Measurements from ENCODE around the gene SRRM3.
"Not testable (repeated sequence)": the region's sequence is repeated elsewhere in the genome, so short reads cannot be mapped to it uniquely, and the experiment has no call there.

Gene SRRM3

DNA sequence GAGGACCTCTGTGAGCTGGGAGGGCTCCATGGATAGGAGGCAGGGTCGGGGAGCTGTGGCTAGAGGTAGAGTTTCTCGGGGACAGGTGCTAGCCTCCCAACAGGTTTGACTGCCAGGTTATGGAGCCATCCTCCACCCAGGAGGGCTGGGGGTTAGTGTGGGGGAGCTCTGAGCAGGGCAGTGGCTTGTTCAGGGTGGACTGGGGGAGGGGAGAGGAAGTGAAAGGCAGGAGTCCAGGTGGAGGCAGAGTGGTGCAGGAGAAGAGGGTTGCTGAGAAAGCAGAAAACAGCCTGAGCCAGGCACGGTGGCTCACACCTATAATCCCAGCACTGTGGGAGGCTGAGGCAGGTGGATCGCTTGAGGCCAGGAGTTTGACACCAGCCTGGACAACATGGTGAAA is 60.2 kb downstream of the SRRM3 start:
- no peak for DNase-seq (ENCODE audit: low read depth, low spot score)

DNA sequence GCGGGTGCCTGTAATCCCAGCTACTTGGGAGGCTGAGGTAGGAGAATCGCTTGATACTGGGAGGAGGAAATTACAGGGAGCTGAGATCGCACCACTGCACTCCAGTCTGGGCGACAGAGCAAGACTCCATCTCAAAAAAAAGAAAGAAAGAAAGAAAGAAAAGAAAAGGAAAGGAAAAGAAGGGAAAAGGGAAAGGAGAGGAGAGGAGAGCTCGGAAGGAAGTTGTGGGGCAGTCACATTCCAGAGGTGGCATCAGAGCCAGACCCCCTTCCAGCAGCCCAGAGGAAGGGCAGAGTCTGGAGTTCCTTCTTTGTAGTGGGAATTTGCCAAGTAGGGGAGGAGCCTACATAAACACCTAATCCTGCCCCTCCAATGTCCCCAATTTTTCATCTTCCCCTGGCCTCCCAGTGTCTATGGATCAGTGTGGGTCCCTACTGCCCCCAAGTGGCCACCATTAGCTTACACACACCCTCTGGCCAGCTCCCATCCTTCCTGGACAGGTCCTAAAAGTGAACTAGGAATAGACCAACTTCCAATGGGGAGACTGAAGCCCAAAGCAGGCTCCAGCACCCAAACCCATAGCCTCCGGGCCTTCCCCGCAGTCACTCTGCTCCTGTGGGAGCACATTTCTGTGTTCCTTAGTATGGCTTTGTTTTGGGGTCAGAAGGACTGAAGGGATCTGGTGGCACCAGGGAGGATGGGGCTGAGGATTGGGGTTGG is 61.1 kb downstream of the SRRM3 start:
- DNase-seq (ENCODE audit: low read depth, low spot score): no peak

DNA sequence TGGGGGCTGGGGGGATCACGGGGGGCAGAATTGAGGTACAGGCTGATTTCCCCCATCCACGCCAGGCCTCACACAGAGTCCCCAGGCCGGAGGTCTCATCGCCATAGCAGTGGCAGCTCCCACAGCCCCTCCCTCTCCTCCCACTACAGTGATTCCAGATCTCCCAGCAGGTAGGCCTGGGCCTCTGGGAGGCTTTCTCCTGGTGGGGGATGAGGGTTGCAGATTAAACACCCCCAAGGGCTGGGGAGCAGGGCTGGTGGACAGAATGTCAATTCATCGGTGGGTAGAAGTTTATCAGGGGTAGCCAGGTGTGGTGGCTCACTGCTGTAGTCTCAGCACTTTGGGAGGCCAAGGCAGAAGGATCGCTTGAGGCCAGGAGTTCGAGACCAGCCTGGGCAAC is 63.6 kb downstream of the SRRM3 start:
- no peak for DNase-seq (ENCODE audit: low read depth, low spot score)

DNA sequence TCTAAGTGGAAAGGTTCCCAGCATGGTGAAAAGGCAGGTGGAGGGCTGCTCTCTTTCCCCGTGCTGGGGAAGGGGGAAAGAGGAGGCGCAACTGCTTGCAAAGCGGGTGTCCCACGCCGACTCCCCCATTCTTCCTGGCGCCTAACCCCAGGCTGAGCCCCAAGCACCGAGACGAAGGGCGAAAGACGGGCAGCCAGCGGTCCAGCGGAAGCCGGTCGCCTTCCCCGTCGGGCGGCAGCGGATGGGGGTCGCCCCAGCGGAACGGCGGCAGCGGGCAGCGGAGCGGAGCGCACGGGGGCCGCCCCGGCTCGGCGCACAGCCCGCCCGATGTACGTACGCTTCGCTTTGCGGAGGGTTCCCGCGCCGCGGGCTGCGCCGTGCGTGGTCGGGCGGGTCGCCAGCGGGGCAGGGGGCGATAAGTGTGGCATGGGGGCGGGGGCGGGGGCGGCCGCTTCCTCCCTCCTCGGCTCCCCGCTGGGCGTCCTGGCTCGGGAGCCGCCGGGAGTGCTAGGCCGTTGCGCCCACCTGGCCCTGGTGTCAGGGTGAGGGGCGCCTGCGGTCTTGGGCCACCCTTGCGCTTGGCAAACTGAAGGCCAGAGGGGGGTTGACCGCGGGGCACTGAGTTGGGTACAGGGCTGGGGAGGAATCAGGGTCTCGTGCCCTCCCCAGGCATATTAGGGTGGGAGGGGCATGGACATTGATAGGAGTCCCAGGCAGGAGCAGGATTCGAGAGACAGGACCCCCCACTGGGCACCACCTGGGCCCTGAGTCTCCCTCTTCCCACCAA is 65.6 kb downstream of the SRRM3 start:
- no peak for DNase-seq (ENCODE audit: low read depth, low spot score)

DNA sequence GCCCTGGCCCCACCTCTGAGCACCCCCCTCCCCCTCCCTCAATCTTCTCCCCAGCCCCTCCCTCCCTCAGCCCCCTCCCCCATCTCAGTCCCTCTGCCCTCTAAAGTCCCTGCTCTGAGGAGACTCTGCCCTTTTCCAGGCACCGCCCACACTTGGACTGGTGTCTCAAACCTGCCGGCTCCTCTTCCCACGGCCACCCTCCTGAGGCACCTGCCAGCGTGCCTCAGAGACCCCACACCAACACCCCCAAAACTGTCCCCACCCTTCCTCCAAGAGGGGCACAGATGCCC is 66.1 kb downstream of the SRRM3 start:
- DNase-seq (ENCODE audit: low read depth, low spot score): no peak

DNA sequence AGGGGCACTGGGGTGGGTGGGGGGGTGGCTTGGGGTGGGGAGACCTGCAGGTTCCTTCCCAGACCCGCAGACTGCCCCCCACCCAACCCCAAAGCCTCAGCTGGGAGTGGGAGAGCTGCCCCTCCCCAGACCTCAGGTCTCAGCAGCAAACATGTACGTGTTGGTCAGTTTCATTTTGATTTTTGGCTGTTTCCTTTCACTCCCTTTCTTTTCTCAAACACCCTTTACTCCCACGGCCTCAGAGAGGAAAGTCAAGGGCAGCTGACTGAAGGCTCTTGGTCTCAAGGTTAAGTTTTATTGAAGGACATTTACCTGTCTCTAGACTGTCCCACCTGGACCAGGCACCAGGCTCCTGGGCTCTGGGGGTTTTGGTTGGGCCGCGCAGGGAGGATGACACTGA is 66.7 kb downstream of the SRRM3 start:
- DNase-seq (ENCODE audit: low read depth, low spot score): no peak

DNA sequence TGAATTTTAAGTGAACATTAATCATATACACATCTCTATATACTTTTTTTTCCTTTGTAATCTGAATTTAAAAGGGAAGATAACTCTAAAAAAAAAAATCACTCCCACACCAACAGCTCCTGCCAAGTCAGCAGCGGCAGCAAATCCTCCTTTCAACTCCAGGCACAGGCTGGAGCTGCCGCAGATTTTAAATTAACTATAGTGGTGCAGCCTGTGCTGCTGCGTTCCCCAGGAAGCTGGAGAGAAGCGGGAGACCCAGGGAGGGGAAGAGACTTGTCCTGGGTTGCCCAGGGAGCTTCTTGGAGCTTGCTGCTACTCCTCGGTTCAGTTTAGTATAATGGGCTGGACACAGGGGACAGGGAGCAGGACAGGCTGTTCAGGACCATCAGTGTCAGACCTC is 68.2 kb downstream of the SRRM3 start:
- DNase-seq (ENCODE audit: low read depth, low spot score): no peak

DNA sequence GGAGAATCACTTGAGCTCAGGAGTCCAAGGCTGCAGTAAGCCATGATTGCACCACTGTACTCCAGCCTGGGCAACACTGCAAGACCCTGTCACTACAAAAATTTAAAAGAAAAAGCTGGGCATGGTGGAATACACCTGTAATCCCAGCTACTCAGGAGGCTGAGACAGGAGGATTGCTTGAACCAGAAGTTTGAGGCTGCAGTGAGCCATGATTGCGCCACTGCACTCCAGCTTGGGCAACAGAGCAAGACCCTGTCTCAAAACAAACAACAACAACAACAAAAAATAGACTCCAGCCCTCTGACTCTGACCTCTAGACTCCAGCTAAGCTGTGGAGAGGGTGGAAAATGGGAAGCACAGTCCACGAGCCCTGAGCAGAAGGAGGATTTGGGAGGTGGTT is 69.7 kb downstream of the SRRM3 start:
- not testable (repeated sequence) for DNase-seq (ENCODE audit: low read depth, low spot score)

DNA sequence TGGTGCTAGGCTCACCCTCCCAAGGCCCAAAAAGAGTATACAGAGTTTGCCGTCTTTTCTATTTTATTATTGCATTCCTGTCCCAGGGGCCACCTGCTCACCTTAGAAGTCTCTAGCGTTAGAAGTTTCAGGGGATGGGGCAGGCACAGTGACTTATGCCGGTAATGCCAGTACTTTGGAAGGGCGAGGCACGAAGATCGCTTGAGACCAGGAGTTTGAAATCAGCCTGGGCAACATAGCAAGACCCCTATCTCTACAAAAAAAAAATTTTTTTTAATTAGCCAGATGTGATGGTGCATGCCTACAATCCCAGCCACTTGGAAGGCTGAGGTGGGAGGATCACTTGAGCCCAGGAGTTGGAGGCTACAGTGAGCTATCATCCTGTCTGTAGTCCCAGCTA is 70.4 kb downstream of the SRRM3 start:
- DNase-seq (ENCODE audit: low read depth, low spot score): no peak

DNA sequence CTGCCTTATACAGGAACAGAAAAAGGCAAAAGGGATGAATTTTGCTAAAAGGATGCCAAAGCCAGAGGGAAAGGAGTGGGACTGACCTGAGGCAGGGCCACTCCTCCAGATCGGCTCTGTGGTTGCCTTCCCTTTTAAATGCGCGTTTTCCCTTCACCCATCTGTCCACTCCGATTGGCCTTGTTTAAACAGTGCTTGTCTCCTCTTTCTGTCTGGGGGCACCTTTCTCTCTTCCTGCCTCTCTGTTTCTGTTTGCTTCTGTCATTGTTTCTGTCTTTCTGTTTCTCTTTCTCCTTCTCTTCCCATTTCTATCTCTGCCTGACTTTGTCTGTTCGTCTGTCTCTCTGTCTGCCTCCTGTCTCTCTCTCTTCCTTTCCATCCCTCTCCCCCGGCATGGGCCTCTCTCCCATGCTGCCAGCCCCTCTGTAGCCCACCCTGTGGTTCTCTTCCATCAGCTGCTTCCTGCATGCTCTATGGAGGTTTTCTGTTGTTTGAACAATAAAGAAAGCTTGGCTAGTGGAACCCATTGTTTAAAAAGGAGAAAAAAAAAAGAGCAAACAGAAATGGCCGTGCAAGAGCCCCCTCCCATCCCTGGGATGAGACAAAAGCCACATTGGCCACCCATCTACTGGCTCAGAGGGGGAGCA is 71.3 kb downstream of the SRRM3 start:
- DNase-seq (ENCODE audit: low read depth, low spot score): no peak

DNA sequence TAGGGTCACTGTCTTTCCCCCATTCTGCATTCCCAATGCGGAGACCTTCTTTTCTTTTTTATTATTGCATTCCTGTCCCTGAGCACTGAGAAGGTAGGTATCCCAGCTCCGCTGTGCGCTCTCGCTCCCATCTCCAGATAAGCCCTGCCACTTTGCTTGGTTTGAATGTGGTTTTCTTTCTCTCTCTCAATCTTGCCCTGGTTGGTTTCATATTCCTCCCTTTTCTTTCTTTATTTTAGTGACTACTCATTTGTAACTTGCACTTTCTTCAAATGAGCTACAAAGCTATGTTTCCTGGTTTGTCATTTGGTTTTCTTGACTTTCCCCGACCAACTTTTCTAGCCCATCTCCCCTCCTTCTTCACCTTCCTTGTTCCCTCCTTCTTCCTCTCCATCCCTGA is 71.8 kb downstream of the SRRM3 start:
- no peak for DNase-seq (ENCODE audit: low read depth, low spot score)

DNA sequence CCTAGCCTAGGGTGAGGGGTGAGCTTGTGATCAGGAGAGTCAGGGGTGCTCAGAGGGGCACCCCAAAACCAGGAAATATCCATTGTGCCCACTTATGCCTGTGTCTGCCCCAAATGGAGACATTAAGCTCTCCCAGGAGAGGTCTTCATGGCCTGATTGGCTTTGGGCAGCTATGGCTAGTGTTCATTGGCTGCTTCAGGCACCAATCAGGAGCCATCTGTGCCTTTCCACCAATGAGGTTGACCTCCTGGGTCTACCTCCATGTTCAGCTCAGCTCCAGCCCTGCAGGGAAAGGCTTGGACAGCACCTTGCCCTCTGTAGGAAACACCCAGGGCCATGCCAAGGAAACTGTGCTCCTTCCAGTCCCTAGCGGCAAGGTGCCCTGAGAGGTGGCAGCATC is 76.8 kb downstream of the SRRM3 start:
- no peak for DNase-seq (ENCODE audit: low read depth, low spot score)

DNA sequence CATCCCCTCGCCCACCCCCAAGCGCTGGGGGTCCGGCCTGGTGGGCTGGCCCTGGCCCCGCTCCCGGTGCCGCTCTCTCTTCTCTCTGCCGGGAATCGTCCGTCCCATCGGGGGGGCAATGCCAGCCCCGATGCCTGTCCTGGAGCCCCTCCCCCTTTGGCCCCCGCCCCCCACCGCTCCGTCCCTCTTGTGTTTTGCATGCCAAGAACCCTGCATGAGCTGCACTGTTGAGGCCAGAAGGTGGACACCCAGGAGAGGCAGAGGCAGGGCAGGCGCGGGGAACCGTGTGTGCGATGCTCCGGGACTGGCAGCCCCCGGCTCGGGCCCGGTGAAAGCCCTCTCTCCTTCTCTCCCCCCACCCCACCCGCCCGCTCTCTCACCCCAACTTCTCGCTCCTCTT is 78.7 kb downstream of the SRRM3 start:
- DNase-seq (ENCODE audit: low read depth, low spot score): no peak

DNA sequence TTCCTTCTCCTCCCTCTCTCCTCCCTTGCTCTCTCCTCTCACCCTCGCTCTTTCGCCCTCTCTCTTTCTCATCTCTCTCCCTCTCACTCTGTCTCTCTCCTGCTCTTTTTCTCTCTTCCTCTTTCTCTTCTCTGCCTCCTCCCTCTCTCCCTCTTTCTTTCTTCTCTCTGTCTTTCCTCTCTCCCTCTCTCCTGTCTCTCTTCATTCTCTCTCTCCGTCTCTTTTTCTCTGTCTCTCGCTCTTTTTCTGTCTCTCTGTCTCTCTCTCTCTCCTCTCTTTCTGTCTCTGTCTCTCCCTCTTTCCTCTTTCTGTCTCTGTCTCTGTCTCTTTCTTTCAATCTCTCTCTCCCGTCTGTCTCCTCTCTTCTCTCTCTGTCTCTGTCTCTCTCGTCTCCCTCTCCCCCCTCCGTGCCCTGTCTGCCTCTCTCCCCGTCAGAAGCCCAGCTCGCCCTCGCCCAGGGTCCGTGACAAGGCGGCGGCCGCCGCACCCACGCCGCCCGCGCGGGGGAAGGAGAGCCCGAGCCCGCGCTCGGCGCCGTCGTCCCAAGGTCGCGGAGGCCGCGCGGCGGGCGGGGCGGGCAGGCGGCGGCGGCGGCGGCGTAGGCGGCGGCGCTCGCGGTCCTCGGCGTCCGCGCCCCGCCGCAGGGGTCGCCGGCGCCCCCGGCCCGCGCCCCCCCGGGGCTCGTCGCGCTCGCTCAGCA is 79.5 kb downstream of the SRRM3 start:
- DNase-seq (ENCODE audit: low read depth, low spot score): no peak

DNA sequence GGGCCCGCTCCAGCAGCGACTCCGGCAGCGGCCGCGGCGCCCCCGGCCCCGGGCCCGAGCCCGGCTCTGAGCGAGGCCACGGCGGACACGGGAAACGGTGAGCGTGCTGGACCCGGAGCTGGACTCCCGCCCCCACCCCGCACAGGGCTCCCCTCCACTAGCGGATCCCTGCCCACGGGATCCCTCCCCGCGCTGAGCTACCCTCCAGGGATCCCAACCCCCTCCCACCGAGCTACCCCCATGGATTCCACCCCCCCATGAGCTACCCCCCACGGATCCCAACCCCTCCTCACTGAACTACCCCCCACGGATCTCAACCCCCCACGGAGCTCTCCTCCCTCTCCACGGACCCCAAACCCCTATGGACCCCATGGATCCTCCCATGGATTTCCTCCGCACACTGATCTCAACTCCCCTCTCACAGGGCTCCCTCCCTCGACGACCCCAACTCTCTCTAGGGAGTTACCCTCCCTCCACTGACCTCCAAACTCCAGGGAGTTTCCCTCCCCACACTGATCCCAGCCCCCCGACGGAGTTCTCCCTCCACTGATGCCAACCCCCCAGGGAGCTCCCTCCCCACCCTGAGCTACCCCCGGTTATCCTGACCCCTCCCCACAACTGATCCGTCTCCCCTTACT is 80.1 kb downstream of the SRRM3 start:
- DNase-seq (ENCODE audit: low read depth, low spot score): no peak

DNA sequence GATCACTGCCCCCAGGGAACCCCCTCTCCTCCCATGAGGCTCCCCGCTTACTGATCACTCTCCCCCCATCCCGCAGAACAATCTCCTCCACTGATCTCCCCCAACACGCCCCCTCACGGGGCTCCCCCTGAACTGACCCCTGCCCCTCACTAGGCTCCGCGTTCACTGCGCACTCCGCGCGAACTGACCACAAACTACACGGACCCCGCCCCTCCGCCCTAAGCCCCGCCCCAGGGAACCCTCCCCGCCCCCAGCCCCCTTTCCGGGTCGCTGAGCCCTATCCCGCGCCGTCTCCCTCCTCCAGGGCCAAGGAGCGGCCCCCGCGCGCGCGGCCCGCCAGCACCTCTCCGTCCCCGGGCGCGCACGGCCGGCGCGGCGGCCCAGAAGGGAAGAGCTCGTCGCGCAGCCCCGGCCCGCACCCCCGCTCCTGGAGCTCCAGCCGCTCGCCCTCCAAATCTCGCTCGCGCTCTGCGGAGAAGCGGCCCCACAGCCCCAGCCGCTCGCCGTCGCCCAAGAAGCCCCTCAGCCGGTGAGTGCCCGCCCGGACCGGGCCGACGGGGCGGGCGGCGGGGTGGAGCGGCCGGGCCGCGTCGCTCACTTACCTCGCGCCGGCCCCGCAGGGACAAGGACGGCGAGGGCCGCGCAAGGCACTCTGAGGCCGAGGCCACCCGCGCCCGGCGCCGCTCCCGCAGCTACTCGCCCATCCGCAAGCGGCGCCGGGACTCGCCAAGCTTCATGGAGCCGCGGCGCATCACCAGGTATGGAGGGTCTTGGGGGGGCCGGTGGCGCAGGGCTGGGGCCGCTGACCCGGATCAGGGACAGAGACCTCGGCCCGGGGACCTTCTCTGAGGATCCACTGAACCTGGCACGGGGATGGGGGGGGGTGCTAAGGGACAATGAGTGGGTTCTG is 80.9 kb downstream of the SRRM3 start:
- DNase-seq (ENCODE audit: low read depth, low spot score): no peak

DNA sequence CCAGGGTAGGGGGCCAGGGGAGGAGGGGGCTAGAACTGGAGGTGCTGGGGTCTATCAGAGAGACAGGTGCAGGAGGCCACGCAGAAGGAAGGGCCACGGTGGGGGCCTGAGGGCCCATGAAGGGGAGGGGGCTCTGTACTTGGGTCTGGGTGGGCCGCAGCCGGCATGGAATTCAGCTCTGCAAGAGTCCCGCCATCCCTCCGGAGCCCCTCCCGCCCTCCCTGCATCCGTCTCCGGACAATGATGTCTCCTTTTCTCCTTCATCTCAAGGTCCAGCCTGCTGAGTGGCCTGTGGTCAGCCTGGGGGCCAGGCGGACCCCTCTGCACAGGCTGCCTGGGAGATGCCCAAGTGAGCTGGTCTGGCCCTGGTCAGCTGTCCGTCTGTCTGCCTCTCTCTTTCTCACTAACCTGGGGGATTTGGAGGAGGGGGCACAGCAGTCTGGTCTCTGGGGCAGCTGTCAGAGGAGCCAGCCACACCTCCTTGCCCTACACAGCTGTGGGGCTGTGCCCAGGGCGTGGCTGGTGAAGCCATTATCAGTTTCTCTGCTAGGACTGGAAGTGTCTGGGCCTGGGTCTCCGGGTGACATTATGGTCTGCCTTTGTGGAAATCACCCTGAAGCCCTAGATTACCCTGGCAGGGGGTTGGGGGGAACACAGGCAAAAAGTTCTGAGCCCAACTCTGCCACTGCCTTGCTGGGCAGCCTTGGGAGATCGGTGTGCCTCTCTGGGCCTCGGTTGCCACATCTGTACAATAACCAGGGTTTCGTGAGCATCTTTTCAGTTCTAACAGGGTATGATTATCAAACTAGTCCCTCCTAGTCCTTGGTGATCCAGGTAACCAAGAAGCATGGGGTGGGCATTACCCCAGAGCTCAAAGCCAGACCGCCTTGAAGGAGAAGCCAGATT is 81.8 kb downstream of the SRRM3 start:
- DNase-seq (ENCODE audit: low read depth, low spot score): no peak

DNA sequence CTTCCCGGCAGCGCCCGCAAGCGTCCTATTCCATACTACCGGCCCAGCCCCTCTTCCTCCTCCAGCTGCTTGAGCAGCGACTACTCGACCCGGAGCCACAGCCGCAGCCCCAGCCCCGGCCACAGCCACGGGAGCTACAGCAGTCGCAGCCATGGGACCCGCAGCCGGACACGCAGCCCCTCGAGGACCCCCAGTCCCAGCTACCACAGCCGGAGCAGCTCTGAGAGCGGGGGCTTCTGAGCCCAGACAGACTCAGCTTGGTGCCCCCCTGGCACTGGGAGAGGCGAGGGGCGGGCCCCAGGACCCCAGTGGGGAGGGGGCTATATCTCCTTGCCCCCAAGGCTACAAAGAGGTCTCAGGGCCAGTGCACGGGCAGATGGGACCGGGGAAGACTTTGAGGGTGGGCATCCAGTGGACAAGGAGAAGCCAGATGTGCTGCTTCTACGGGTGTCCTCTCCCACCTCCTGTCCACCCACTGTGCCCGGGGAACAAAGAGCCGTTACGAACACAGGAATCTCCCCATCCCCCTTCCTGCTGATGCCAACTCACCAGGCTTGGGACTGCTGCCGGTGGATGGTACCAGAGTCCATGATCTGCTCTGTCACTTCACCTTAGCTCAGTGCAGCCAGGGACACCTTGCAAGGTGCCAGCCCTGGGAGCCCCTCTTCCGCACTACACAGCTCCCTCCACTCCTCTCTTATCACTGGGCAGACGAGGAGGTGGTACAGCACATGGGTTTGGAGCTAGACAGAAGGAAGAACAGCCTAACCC is 84.1 kb downstream of the SRRM3 start:
- DNase-seq (ENCODE audit: low read depth, low spot score): no peak

DNA sequence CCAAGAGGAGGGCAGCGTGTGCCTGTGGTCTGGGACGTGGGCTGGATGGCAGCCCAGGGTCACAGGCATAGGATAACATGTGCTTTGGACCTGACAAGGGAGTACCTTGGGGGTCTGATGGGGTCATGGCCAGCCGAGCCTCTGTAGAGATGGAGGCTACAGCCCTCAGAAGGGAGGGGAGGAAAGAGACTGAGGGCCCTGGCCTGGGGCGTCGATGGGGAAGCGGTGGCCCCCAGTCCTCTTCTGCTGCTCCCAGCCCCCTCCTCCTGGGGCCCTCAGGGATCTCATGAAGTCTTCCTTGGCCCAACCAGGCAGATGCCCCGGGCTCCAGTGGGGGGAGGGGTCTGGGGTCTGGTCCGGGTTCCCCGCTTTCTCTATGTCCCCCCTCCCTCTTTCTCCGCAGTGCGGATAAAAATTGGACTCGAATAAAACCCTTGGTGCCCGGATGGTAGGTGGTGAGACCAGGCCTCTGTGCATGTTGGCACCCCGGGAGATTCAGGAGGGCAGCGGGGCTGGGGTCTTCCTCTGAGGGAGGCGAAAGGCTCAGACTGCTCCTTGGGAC is 85.2 kb downstream of the SRRM3 start:
- no peak for DNase-seq (ENCODE audit: low read depth, low spot score)

All from activated CD4-positive, CD25-positive, alpha-beta regulatory T cell treated with anti-CD3 and anti-CD28 coated beads, Interleukin-2, amount 50 U/mL, for 16 hours (primary cell).